Mucosa of descending colon (tissue), 3 donors: Measurements from ENCODE around the gene CABYR. TPM values are rescaled to one million over a fixed set of nuclear protein-coding genes. Genes with fewer than 3 reads are reported as not detected.

Source experiments
- ATAC-seq: fragments of 200-7000 bp; cut with Tn5 transposase; one replicate; pipeline ENCODE4 v1.9.1; 2020; ENCODE audit warnings: mild to moderate bottlenecking, moderate library complexity
- DNase-seq, 3 donors: peaks; one replicate each; pipeline ENCODE4 v3.0.0-alpha.2; 2020
- H3K36me3 ChIP-seq: fragments of 200-600 bp; one replicate; pipeline ENCODE4 v1.8.0; 2021; ENCODE audit warnings: low read depth, mild to moderate bottlenecking
- H3K4me1 ChIP-seq: fragments of 200-600 bp; one replicate; pipeline ENCODE4 v1.8.0; 2021; ENCODE audit warnings: low read depth, mild to moderate bottlenecking
- H3K4me3 ChIP-seq: fragments of 200-600 bp; one replicate; pipeline ENCODE4 v1.8.0; 2021; ENCODE audit warnings: mild to moderate bottlenecking
- H3K9me3 ChIP-seq: fragments of 200-600 bp; one replicate; pipeline ENCODE4 v1.8.0; 2021; ENCODE audit warnings: mild to moderate bottlenecking
- CTCF ChIP-seq: fragments of 200-600 bp; IDR thresholded peaks from one replicate; pipeline ENCODE4 v1.8.0; 2022; ENCODE audit warnings: antibody characterized with exemption, mild to moderate bottlenecking
- intact Hi-C, 2 donors: fragments of 100-400 bp; cut with DNase I in 1 of 2; cut with micrococcal nuclease in 1 of 2; formaldehyde crosslinking; loops; one replicate each; pipeline versions ENCODE4 v1.11.0 to v1.11.1; 2022; cut with DNase I, micrococcal nuclease
- total RNA-seq, 3 donors: library from RNA; stranded (reverse); fragmentation: NEBNext Ultra II Directional in 2 of 3; extraction: Animal tissue kit (Norgen Biotek cat#: 25700) in 2 of 3; gene quantifications; one replicate each; pipeline versions ENCODE4 v1.2.1 to v1.2.4, GENCODE V29; 2021 to 2023
- donor health status: DM: no; HTN: no; CAD: no; lungs with moderate emphysema.
- donor health status: DM: no; HTN: no; CAD: no.
- donor health status: DM: no; HTN: yes; CAD: no.

CABYR gene
- total RNA-seq, 3 donors from 2014 or later = 0.41 to 1.4 (median 0.48) TPM

- intact Hi-C loops = no loop called here
- DNase-seq = no peak
- H3K4me1 ChIP-seq = no peaks in the 10 kb centered on the region
- ATAC-seq = no peak
- no peak overlapping the region for H3K4me3 ChIP-seq
- no peaks in the 10 kb centered on the region for H3K36me3 ChIP-seq
- no peaks in the 10 kb centered on the region for H3K9me3 ChIP-seq
- no peak for TF ChIP-seq CTCF
These were observed 48.2 kb downstream of the CABYR start for GRCh38 chr18:24187049-24187448.

GRCh38 chr18:24187689-24188088, 48.8 kb downstream of the CABYR start:
- no peak for TF ChIP-seq CTCF
- ATAC-seq (no peak), DNase-seq (no peak)
- H3K36me3 ChIP-seq = no peaks in the 10 kb centered on the region
- no peaks in the 10 kb centered on the region for H3K4me1 ChIP-seq
- H3K4me3 ChIP-seq = no peak overlapping the region
- no peaks in the 10 kb centered on the region for H3K9me3 ChIP-seq
- intact Hi-C loops = no loop called here

GRCh38 chr18:24188120-24188519, 49.3 kb downstream of the CABYR start:
- H3K4me1 ChIP-seq = no peaks in the 10 kb centered on the region
- intact Hi-C loops = no loop called here
- H3K9me3 ChIP-seq = no peaks in the 10 kb centered on the region
- H3K4me3 ChIP-seq = no peak overlapping the region
- DNase-seq = no peak
- no peaks in the 10 kb centered on the region for H3K36me3 ChIP-seq
- TF ChIP-seq CTCF = no peak
- no peak for ATAC-seq

DNA sequence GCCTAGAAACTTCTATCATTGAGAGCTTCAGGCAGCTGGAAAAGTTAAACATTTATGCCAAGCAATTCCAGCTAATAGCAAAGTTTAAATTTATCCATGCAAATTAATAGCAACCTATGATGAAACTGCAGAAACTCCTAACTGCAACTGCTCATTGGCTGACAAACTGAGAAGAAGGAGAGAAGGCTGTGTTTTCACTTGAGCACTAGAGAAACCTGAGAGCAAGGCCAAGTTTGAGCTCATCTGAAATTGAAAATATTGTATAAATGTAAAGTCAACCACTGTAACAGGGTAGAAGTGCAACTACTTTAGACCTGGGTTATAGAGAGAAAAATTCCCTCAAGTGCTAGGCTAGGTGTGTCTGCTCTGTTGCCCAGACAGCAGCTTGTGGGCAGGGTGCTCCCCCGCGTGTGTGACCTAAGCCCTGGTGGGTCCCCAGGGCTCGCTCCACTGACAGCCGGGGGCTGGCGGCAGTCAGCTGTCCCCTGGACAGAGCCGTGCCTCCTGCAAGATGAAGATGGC, 50.2 kb downstream of the CABYR start:
- H3K4me1 ChIP-seq = no peaks in the 10 kb centered on the region
- TF ChIP-seq CTCF = no peak
- H3K4me3 ChIP-seq = no peak overlapping the region
- intact Hi-C loops = no loop called here
- ATAC-seq (no peak), DNase-seq (no peak)
- H3K36me3 ChIP-seq = no peaks in the 10 kb centered on the region
- H3K9me3 ChIP-seq = no peaks in the 10 kb centered on the region

- no peak for DNase-seq
- Histone ChIP-seq H3K4me1 (no peaks in the 10 kb centered on the region), H3K9me3 (no peaks in the 10 kb centered on the region), H3K4me3 (no peak overlapping the region), H3K36me3 (no peaks in the 10 kb centered on the region)
- ATAC-seq = no peak
- no peak for TF ChIP-seq CTCF
- intact Hi-C loops = no loop called here
These were observed 50.9 kb downstream of the CABYR start for GRCh38 chr18:24189664-24190346.
